HepG2 (cell line): ENCODE measurements around the gene XK. TPM values are rescaled to one million over a fixed set of nuclear protein-coding genes. Genes with fewer than 3 reads are reported as not detected.

Experiments used
- ATAC-seq: fragments of 200-7000 bp; cut with Tn5 transposase; 3 replicates; pipeline ENCODE4 v1.9.1; 2020; ENCODE audit warnings: mild to moderate bottlenecking, moderate library complexity
- BruUV-seq: library from RNA; stranded (reverse); fragments of 400-500 nt; replicated peaks from 2 replicates; lab custom pipeline; 2021; lab: Mats Ljungman, UMichigan
- CTCF ChIA-PET: fragments of 300-600 bp; formaldehyde crosslinking; extraction: SDS; loops from one replicate; lab custom pipeline; 2021; ENCODE audit warnings: low total read pairs, inconsistent platforms, low intra/inter-chr PET ratio; lab: Yijun Ruan, JAX
- POLR2A ChIA-PET: fragments of 350-600 bp; sonication (Branson Sonifier 250); formaldehyde crosslinking; loops from one replicate; lab custom pipeline; 2020; ENCODE audit warnings: antibody characterized with exemption, inconsistent platforms; lab: Yijun Ruan, JAX
- DNase-seq: peaks from one replicate; pipeline ENCODE4 v3.0.0-alpha.2; 2015; ENCODE audit warnings: low spot score
- FAIRE-seq: peaks from 3 replicates; lab custom pipeline; 2011; peaks lifted over from hg19 to GRCh38; lab: Jason Lieb, UNC
- H2AFZ ChIP-seq: one replicate; pipeline ENCODE4 v1.6.1; 2011; ENCODE audit warnings: low read length, inconsistent platforms
- H3K27ac ChIP-seq: fragments of 300-600 bp; 3 replicates; pipeline ENCODE4 v1.8.0; 2011; ENCODE audit warnings: mixed run types, mild to moderate bottlenecking, mixed read lengths, low read length, inconsistent platforms; ENCODE audit not compliant: insufficient read depth; ENCODE audit errors: extremely low read length
- H3K27me3 ChIP-seq, 2 experiments: fragments of 200-600 bp in 1 of 2; 2 replicates in 1 of 2; 3 replicates in 1 of 2; pipeline versions ENCODE4 v1.6.0 to v1.8.0; 2011; ENCODE audit warnings: low read length in 2 of 2, mild to moderate bottlenecking in 2 of 2, moderate library complexity in 2 of 2, inconsistent platforms in 1 of 2; ENCODE audit not compliant: insufficient read depth in 2 of 2, control insufficient read depth in 1 of 2
- H3K36me3 ChIP-seq, 2 experiments: fragments of 200-600 bp in 1 of 2; replicated peaks in 1 of 2; 2 replicates in 1 of 2; 3 replicates in 1 of 2; pipeline versions ENCODE4 v1.5.1 to v1.8.0; 2011; ENCODE audit warnings: low read length in 2 of 2, inconsistent platforms in 1 of 2; ENCODE audit not compliant: insufficient read depth in 2 of 2, control insufficient read depth in 1 of 2
- H3K4me1 ChIP-seq: 2 replicates; pipeline ENCODE4 v1.5.1; 2012; ENCODE audit warnings: low read length, inconsistent platforms; ENCODE audit not compliant: insufficient read depth
- H3K4me2 ChIP-seq: 2 replicates; pipeline ENCODE4 v1.6.0; 2011; ENCODE audit warnings: low read depth, low read length, inconsistent platforms
- H3K4me3 ChIP-seq, 3 experiments: fragments of 200-600 bp in 1 of 3; sonication (generic), shearing (Covaris generic) in 1 of 3; replicated peaks in 1 of 3; 2 replicates each; pipeline ENCODE4 v1.5.1; 2011 to 2016; ENCODE audit warnings: low read length in 3 of 3, inconsistent platforms in 2 of 3, low read depth in 2 of 3, mild to moderate bottlenecking in 2 of 3, control low read depth in 1 of 3, mixed read lengths in 1 of 3; ENCODE audit not compliant: insufficient read depth in 1 of 3
- H3K79me2 ChIP-seq: one replicate; pipeline ENCODE4 v1.6.1; 2011; ENCODE audit warnings: low read length, inconsistent platforms; ENCODE audit not compliant: insufficient read depth
- H3K9ac ChIP-seq: 2 replicates; pipeline ENCODE4 v1.6.0; 2011; ENCODE audit warnings: mild to moderate bottlenecking, low read depth, low read length, inconsistent platforms; ENCODE audit not compliant: insufficient read depth
- H3K9me3 ChIP-seq: 2 replicates; pipeline ENCODE4 v1.5.1; 2012; ENCODE audit warnings: mild to moderate bottlenecking, low read length
- H4K20me1 ChIP-seq: 2 replicates; pipeline ENCODE4 v1.6.0; 2011; ENCODE audit warnings: inconsistent platforms, mild to moderate bottlenecking, low read length, moderate library complexity; ENCODE audit not compliant: insufficient read depth
- HOXA9 ChIP-seq: sonication (generic); formaldehyde crosslinking; IDR thresholded peaks from 2 replicates; pipeline ENCODE4 v1.8.1; 2022; ENCODE audit warnings: missing genetic modification reagents, mild to moderate bottlenecking, moderate library complexity, borderline replicate concordance
- NFATC3 ChIP-seq: sonication (generic); formaldehyde crosslinking; IDR thresholded peaks from 2 replicates; pipeline ENCODE4 v1.5.1; 2020; ENCODE audit warnings: mild to moderate bottlenecking, missing genetic modification reagents
- NFKBIZ ChIP-seq: IDR thresholded peaks from 2 replicates; pipeline ENCODE4 v1.6.1; 2018; ENCODE audit warnings: missing genetic modification reagents, missing compliant biosample characterization
- NR2F2 ChIP-seq: IDR thresholded peaks from 2 replicates; pipeline ENCODE4 v1.6.1; 2012; ENCODE audit warnings: low read depth, inconsistent platforms, borderline replicate concordance
- PHF20 ChIP-seq: sonication (generic); formaldehyde crosslinking; IDR thresholded peaks from 2 replicates; pipeline ENCODE4 v1.5.0; 2020; ENCODE audit warnings: mild to moderate bottlenecking, missing genetic modification reagents
- PTBP1 ChIP-seq: fragments of 200-400 bp; formaldehyde crosslinking; IDR thresholded peaks from 2 replicates; pipeline ENCODE4 v1.6.1; 2018; ENCODE audit warnings: low read length, low read depth; ENCODE audit not compliant: poor library complexity, severe bottlenecking
- ZNF225 ChIP-seq: sonication (generic); formaldehyde crosslinking; IDR thresholded peaks from 2 replicates; pipeline ENCODE4 v1.4.0; 2020; ENCODE audit warnings: mild to moderate bottlenecking, missing genetic modification reagents
- ZNF605 ChIP-seq: sonication (generic); formaldehyde crosslinking; IDR thresholded peaks from 2 replicates; pipeline ENCODE4 v1.8.0; 2022; ENCODE audit warnings: mild to moderate bottlenecking, missing genetic modification reagents
- ZNF720 ChIP-seq: sonication (generic); formaldehyde crosslinking; IDR thresholded peaks from 2 replicates; pipeline ENCODE4 v1.4.0; 2020; ENCODE audit warnings: missing genetic modification reagents
- ZNF737 ChIP-seq: sonication (generic); formaldehyde crosslinking; IDR thresholded peaks from 2 replicates; pipeline ENCODE4 v1.5.0; 2020; ENCODE audit warnings: missing genetic modification reagents, mild to moderate bottlenecking, borderline replicate concordance
- ZNF780A ChIP-seq: sonication (generic); formaldehyde crosslinking; IDR thresholded peaks from 2 replicates; pipeline ENCODE4 v1.8.0; 2022; ENCODE audit warnings: mild to moderate bottlenecking, missing genetic modification reagents, moderate library complexity
- WGBS: methylation state at CpG from one replicate; pipeline ENCODE4 v1.1.6; 2017; ENCODE audit warnings: low lambda C conversion rate; 5-methylcytosine and 5-hydroxymethylcytosine counted together
- in situ Hi-C: cut with HindIII; loops from 2 replicates; pipeline ENCODE4 v1.10.0; 2017; ENCODE audit warnings: low pct_unique_long_range_greater_than_20kb; ENCODE audit not compliant: extremely low pct_ligation_motif_present
- intact Hi-C: fragments of 100-400 bp; cut with micrococcal nuclease; formaldehyde crosslinking; loops from one replicate; pipeline ENCODE4 v1.10.0; 2022; ENCODE audit not compliant: unreplicated experiment
- polyA plus RNA-seq, 8 experiments: library from polyadenylated mRNA; depleted of rRNA in 3 of 8; stranded (reverse) in 7 of 8; unstranded in 1 of 8; fragments of >200 nt; fragmentation: Illumina TruSeq in 4 of 8; extraction: Trizol in 4 of 8; gene quantifications; 2 replicates each; pipeline versions ENCODE4 v1.2.1 to v1.2.3, GENCODE V29; 2011 to 2016; ENCODE audit warnings: low read depth in 4 of 8, missing spikeins in 1 of 8, mixed read lengths in 1 of 8; ENCODE audit not compliant: insufficient read depth in 1 of 8
- total RNA-seq, 5 experiments: library from RNA; depleted of rRNA; stranded (reverse); fragments of >200 nt; fragmentation: Illumina TruSeq; extraction: Trizol; gene quantifications; 2 replicates each; pipeline ENCODE4 v1.2.3, GENCODE V29; 2016; ENCODE audit warnings: low read depth in 1 of 5
- TF ChIP-seq, protein P1 (sequence below): sonication (generic); formaldehyde crosslinking; IDR thresholded peaks from 2 replicates; pipeline ENCODE4 v1.4.0; 2020; ENCODE audit warnings: low read depth, mild to moderate bottlenecking, missing genetic modification reagents

XK gene
- total and polyA plus RNA-seq, 2 of the 13 experiments (the other 11 are each of a cell fraction or from before 2014, with no cell fraction given): not detected

DNA sequence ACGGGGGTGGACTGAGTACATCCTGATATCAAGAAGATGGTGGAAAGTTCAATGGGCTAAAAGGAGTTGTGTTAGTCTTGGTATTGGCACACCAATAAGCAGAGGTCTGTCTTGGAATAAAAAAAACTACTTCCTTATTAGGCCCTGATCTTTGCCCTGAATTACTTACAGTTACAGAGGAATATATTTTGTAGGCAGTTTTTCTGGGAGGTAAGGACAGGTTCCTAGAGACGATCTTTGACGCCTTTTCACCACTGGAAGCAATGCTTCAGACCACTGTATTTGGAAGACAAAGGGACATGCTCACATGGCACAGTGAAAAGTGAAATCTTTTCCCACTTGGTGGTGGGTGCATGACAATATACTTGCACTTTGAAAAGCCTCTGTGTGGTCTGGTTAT, 618 bp upstream of the XK start (continued):
- TF ChIP-seq ZNF720 (CRISPR knock-in tag): no peak
- TF ChIP-seq ZNF605 (CRISPR knock-in tag): no peak

GRCh38 chrX:37686369-37686995, 891 bp downstream of the XK start:
- Histone ChIP-seq H3K4me2 (no peak overlapping the region), H3K79me2 (no peaks in the 10 kb centered on the region), H3K27me3 (no peaks in the 10 kb centered on the region), H3K36me3 (no peaks in the 10 kb centered on the region), H3K4me3 (no peak overlapping the region), H3K9me3 (no peaks in the 10 kb centered on the region), H4K20me1 (no peaks in the 10 kb centered on the region), H3K9ac (no peak overlapping the region), H3K4me1 (no peaks in the 10 kb centered on the region), H2AFZ (no peak overlapping the region), H3K27ac (no peak overlapping the region)
- ATAC-seq (no peak), FAIRE-seq (no peak), DNase-seq (no peak)
- in situ Hi-C loops: no loop called here
- ChIA-PET CTCF (no interaction called here), POLR2A (no interaction called here)
- WGBS: 68% methylated on average over 7 of the region's 9 CpGs
- intact Hi-C loops: no loop called here
- no peak for TF ChIP-seq PHF20 (CRISPR knock-in tag)
- no peak for TF ChIP-seq NFKBIZ (CRISPR knock-in tag)
- no peak for TF ChIP-seq ZNF780A (CRISPR knock-in tag)
- TF ChIP-seq HOXA9: no peak
- no peak for TF ChIP-seq NR2F2
- no peak for TF ChIP-seq NFATC3 (CRISPR knock-in tag)
- TF ChIP-seq ZNF225: no peak
- TF ChIP-seq, protein P1, sequence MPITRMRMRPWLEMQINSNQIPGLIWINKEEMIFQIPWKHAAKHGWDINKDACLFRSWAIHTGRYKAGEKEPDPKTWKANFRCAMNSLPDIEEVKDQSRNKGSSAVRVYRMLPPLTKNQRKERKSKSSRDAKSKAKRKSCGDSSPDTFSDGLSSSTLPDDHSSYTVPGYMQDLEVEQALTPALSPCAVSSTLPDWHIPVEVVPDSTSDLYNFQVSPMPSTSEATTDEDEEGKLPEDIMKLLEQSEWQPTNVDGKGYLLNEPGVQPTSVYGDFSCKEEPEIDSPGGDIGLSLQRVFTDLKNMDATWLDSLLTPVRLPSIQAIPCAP: no peak
- no peak for TF ChIP-seq PTBP1
- TF ChIP-seq ZNF737: no peak
- BruUV-seq: no TSS peak
